ENCODE measurements around the gene RPS16. TPM values are rescaled to one million over a fixed set of nuclear protein-coding genes. Genes with fewer than 3 reads are reported as not detected.

RPS16 gene
- total and polyA plus RNA-seq, 4 donors = 109 to 1,094 (median 218) TPM

- Histone ChIP-seq H3K4me1 (ENCODE audit: control insufficient read depth in 4 of 4, insufficient read depth in 4 of 4, low read length in 3 of 4) (peaks cover 3 to 13% (median 10%) of the 10 kb centered on the region in 4 donors), H3K4me3 (ENCODE audit: low read depth in 1 of 3, low read length in 3 of 3) (no peak overlapping the region), H3K9me3 (ENCODE audit: control insufficient read depth in 4 of 4, low read length in 3 of 4) (no peaks in the 10 kb centered on the region), H3K27me3 (ENCODE audit: control insufficient read depth in 4 of 4, insufficient read depth in 4 of 4, low read length in 3 of 4) (no peaks in the 10 kb centered on the region), H3K27ac (ENCODE audit: low read depth in 1 of 2, low read length in 2 of 2) (no peak overlapping the region), H3K9ac (ENCODE audit: low read depth in 1 of 2, low read length in 2 of 2) (no peak overlapping the region), H3K36me3 (ENCODE audit: control insufficient read depth in 4 of 4, insufficient read depth in 3 of 4, low read depth in 1 of 4, low read length in 3 of 4) (peaks cover 7 to 61% (median 34%) of the 10 kb centered on the region in 4 donors)
- 93% methylated on average over 7 of the region's 7 CpGs for WGBS
- DNase-seq (ENCODE audit: low spot score) = no peak
- TF ChIP-seq YY1 (IDR thresholded peaks at IDR 0.05) (no peak), RXRA (IDR thresholded peaks at IDR 0.05) (no peak), FOXA1 (IDR thresholded peaks at IDR 0.05) (no peak), HNF4A (conservative IDR thresholded peaks at IDR 0.05) (no peak), RAD21 (IDR thresholded peaks at IDR 0.05) (no peak), JUND (IDR thresholded peaks at IDR 0.05) (no peak), FOXA2 (IDR thresholded peaks at IDR 0.05) (no peak), TAF1 (conservative IDR thresholded peaks at IDR 0.05) (no peak), CTCF (IDR thresholded peaks at IDR 0.05; ENCODE audit: low read depth, low read length, missing input control) (no peak), ZBTB33 (IDR thresholded peaks at IDR 0.05) (no peak)
- TF ChIP-seq, protein P1, sequence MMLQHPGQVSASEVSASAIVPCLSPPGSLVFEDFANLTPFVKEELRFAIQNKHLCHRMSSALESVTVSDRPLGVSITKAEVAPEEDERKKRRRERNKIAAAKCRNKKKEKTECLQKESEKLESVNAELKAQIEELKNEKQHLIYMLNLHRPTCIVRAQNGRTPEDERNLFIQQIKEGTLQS (IDR thresholded peaks at IDR 0.05) = no peak
These were observed 49.2 kb downstream of the RPS16 start for GRCh38 chr19:39386557-39386956.

DNA sequence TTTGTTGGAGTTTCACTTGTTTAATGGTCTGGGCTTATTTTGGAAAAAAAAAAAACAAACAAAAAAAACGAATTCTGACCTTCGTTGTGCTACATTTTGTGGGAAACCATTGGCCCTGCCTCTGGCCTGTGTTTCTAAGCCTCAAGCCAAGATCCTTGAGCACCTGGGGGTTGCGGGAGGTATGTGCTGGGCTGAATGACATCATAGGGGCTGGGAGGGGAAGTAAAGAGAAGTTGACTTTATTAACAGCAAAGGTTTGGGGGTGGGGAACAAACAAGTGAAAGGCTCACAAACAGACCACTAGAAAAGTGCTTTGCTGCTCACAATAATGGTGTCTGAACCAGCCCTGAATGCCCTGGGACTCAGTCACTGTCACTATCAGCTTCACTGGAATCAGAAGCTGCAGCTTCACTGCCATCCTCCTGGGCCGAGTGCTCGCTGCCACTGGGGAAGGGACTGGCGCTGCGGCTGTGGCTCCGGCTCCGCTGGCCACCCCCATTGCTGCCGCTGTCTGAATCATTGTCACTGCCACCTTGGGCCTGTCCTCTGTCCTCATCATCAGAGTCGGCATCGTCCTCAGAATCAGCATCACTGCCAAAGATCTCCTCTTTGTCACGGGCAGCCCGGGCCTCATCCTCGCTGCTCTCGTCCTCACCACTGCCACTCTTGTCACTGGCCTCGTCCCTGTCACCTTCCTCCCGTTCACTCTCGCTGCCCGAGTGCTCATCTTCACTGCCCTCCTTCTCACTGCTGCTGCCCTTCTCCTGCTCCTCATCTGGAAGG is 49.9 kb downstream of the RPS16 start:
- Histone ChIP-seq H3K27me3 (ENCODE audit: control insufficient read depth in 4 of 4, insufficient read depth in 4 of 4, low read length in 3 of 4) (no peaks in the 10 kb centered on the region), H3K27ac (ENCODE audit: low read depth in 1 of 2, low read length in 2 of 2) (no peak overlapping the region), H3K36me3 (ENCODE audit: control insufficient read depth in 4 of 4, insufficient read depth in 3 of 4, low read depth in 1 of 4, low read length in 3 of 4) (peaks cover 8 to 68% (median 39%) of the 10 kb centered on the region in 4 donors), H3K4me1 (ENCODE audit: control insufficient read depth in 4 of 4, insufficient read depth in 4 of 4, low read length in 3 of 4) (peaks cover 3 to 11% (median 10%) of the 10 kb centered on the region in 4 donors), H3K9ac (ENCODE audit: low read depth in 1 of 2, low read length in 2 of 2) (no peak overlapping the region), H3K9me3 (ENCODE audit: control insufficient read depth in 4 of 4, low read length in 3 of 4) (no peaks in the 10 kb centered on the region), H3K4me3 (ENCODE audit: low read depth in 1 of 3, low read length in 3 of 3) (no peak overlapping the region)
- TF ChIP-seq TAF1 (conservative IDR thresholded peaks at IDR 0.05) (no peak), CTCF (IDR thresholded peaks at IDR 0.05; ENCODE audit: low read depth, low read length, missing input control) (no peak), GABPA (IDR thresholded peaks at IDR 0.05 in 1 of 2, conservative IDR thresholded peaks at IDR 0.05 in 1 of 2) (no peak), SP1 (IDR thresholded peaks at IDR 0.05) (no peak), HNF4A (conservative IDR thresholded peaks at IDR 0.05) (no peak), RAD21 (IDR thresholded peaks at IDR 0.05) (no peak), ZBTB33 (IDR thresholded peaks at IDR 0.05) (no peak), FOXA2 (IDR thresholded peaks at IDR 0.05) (no peak), JUND (IDR thresholded peaks at IDR 0.05) (no peak), FOXA1 (IDR thresholded peaks at IDR 0.05) (no peak)
- TF ChIP-seq, protein P1 (IDR thresholded peaks at IDR 0.05) = no peak
- no peak for DNase-seq (ENCODE audit: low spot score)
- 89% methylated on average over 20 of the region's 20 CpGs for WGBS

Measured in liver (tissue), 9 donors.